CD4-positive, alpha-beta T cell treated with Interleukin-1 beta for 1 hour (primary cell): Measurements from ENCODE around the gene SCML2.
"Not testable (repeated sequence)": the region's sequence is repeated elsewhere in the genome, so short reads cannot be mapped to it uniquely, and the experiment has no call there.

Source experiments
- DNase-seq, 2 donors: peaks; one replicate each; pipeline ENCODE4 v3.0.0-alpha.2; 2020 to 2022

Gene SCML2

GRCh38 chrX:18354369-18355223, at the start of gene SCML2:
Gene SCML2 (minus strand): TSS chrX:18354688. CDS start chrX:18334071, 20,617 bp downstream.
- DNase-seq: peak; percentile 18

DNA sequence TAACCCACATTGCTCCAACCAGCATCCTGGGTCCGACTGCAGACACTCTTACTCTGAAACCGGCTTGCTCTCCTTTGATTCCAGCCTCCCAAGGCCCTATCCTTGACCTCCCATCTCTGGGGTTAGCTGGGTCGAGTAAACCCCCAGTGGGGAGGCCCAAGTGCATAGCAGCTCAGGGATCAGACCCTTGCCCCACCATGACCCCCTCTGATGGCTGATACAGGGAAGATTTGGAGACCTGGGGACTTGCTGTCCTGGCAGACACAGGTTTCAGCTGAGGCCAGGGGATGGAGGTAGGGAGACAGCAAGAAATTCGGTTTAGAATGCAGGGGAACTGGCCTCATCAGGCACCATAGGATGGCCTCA, 47.3 kb upstream of the SCML2 start:
- no peak for DNase-seq

DNA sequence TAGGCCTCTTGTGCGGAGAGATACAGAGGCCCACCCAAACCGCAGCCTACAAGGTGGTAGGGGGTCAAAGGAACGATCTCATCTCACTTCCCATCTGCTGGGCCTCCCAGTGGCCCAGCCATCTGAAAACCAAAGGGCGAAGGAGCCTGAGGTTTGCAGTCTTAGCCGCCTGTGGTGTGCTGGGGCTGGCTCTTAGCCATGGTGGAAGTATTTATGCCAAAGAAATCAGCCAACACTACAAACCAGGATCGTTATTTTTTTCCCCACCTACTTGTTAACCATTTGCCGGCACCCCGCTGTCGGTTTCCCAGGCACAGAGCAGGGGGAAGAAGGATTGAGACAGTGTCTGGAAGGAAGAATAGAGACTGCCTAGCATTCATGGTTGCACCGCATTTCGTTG, 40.0 kb upstream of the SCML2 start:
- no peak for DNase-seq

DNA sequence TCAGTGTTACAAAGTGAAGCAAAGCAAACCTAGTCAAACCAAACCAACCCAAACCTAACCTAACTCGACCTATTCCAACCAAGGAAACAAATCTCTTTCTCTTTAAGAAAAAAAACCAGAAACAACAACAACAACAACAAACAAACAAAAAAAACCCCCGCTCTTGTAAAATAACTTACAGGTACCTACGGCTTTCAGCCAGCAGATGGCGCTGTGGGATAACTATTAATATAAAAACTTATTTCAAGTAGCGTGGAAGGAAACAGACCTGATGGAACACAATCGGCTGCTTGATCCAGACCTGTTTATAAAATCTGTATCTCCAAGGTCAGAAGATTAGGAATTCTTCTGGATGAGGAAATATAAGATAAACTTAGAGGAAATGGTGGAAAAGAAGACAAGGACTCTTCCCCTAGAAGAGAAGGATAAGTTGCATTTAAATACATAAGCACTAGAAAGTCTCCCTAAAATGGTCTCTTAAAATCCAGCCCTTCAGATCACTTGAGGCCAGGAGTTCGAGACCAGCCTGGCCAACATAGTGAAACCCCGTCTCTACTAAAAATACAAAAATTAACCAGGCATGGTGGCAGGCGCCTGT, 36.6 kb upstream of the SCML2 start:
- peak; percentile 50 to 66 for DNase-seq

DNA sequence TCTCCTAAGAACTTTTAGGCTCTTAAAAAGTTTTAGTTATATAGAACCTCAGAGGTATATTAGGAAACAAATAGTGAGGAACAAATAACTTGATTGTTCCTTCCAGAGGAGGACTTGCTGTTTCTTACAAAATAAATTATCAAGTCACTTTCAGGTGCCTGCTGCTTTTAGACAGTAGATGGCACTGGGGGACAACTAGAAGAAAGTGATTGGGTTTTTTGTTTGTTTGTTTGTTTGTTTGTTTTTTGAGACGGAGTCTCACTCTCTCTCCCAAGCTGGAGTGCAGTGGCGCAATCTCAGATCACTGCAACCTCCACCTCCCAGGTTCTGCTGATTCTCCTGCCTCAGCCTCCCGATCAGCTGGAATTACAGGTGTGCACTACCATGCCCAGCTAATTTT, 35.5 kb upstream of the SCML2 start:
- no peak for DNase-seq

GRCh38 chrX:18377796-18378195, 23.3 kb upstream of the SCML2 start:
- DNase-seq: peak; percentile 11 to 34

DNA sequence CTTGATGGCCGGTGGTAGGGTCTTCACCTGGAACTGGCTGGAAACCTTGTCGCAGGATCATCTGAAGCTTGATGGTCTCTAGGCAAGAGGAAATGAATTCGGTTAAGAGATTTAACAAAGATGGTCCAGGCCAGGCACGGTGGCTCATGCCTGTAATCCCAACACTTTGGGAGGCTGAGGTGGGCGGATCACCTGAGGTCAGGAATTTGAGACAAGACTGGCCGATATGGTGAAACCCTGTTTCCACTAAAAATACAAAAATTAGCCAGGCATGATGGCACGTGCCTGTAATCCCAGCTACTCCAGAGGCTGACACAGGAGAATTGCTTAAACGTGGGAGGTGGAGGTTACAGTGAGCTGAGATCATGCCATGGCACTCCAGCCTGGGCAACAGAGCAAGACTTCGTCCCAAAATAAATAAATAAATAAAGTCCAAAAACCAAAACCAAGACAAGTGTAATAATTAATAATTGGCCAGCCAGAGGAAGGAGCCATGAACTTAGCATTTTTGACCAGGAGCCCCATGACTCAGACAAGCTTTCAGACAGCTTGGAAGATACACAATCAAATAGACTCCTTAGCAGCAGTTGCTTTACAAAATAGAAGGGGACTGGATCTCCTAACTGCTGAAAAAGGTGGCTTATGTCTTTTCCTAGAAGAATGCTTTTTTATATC, 20.8 kb upstream of the SCML2 start:
- DNase-seq: not testable (repeated sequence)

DNA sequence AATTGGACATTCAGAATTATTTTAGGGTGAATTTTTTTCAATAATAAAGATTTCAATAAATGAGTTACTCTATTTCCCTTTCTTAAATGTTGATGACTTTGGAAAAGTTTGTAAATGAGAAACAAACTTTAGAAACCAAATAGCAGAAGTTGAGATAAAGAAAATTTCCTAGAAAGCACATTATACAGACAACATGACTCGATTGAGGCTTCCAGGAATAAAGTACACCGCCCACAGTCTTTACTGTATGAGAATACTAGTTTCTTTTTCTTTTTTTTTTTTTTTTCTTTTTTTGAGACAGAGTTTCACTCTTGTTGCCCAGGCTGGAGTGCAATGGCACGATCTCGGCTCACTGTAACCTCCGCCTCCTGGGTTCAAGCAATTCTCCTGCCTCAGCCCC, 14.6 kb upstream of the SCML2 start:
- not testable (repeated sequence) for DNase-seq

DNA sequence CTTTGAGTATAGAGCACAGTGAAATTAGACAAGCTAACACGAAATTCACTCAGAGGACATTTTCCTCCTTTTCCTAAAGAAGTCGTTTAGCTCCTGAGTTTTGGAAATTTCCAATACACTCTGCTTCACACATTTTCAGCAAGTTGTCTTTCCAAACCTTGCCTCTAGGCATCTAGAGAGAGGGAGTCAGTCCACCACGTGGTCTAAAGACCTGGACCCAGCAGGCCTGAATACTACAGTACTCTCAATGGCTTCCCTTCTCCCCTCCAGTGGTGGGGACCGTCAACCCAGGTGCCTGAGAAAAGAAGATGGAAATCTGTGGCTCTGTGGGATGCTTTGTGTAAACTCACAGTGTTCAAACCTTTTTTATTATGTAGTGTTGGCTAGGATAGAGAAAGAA, 13.9 kb upstream of the SCML2 start:
- no peak for DNase-seq

GRCh38 chrX:18360867-18361266, 6.4 kb upstream of the SCML2 start:
- DNase-seq: no peak

GRCh38 chrX:18353931-18354368, 538 bp downstream of the SCML2 start:
- DNase-seq: peak in 1 of 2 donors; percentile 7

GRCh38 chrX:18351784-18352183, 2.7 kb downstream of the SCML2 start:
- no peak for DNase-seq

- no peak for DNase-seq
Observed at GRCh38 chrX:18348047-18348446, 6.4 kb downstream of the SCML2 start.

GRCh38 chrX:18309401-18309800, 45.1 kb downstream of the SCML2 start:
- DNase-seq: no peak

GRCh38 chrX:18297251-18297650, 57.2 kb downstream of the SCML2 start:
- DNase-seq: no peak

DNA sequence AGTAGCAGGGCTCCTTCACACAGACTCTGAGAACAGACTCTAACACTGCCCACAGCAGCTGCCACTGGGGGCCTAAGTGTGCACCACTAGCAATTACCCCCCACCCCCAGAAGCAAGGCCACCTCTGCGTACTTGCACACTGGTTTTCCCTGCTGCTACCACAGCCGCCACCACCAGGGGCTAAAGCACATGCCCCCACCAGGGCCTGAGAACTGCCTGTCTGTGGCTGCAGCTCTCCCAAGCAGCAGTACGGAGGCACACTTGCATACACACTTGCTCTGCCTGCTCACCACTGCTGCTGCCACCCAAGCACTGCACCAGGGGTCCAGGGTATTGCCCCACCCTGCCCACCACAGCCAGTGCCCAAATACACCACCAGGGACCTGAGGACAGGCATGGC, 59.6 kb downstream of the SCML2 start:
- no peak for DNase-seq

DNA sequence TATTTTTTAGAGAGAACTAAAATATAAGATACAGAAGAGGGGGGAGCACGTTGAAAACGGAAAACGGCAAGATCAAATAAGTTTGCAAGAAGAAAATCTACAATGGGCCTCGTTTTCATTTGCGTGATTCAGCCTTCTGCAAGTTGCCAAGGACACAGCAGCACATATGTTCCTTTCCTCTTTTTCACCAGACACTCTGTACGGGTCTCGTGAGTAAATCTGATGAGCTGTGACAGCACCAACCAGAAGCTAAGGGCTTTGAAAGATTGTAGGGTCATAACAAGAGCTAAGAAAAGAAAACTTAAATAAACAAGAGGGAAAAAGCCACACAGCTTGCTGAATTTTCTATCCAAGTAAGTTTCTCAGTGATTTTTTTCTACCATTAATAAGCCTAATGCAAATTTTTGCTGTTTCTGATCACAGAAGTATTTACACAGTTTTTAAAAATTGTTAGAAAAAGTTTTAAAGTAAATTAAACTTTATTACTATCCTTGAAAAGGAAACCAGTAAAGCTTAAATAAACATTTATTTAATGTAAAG, 63.4 kb downstream of the SCML2 start:
- no peak for DNase-seq

GRCh38 chrX:18290200-18290599, 64.3 kb downstream of the SCML2 start:
- no peak for DNase-seq

- no peak for DNase-seq
Observed at GRCh38 chrX:18288716-18289115, 65.8 kb downstream of the SCML2 start.

DNA sequence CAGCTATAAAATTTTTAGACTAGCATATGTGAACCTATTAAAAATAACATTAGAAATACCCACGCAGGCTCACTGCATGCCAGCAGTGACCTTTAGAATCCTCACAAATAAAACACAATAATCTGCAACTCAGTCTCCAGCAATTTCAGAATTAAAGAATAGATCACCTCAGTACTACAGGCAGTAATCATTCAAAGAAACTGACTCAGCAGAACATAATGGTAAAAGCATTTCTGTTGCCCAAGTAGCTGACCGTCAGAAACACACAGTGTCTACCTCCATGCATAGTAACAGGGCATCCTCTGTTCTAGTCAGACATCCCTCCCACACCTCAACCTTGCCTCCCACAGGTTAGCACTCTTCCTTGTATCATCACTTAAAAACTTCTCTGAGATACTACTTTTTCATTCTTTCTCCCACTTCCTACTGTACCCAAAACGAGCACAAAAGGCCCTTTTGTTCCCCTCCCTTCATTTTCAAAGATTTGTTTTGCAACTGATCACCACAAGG, 68.1 kb downstream of the SCML2 start:
- no peak for DNase-seq

DNA sequence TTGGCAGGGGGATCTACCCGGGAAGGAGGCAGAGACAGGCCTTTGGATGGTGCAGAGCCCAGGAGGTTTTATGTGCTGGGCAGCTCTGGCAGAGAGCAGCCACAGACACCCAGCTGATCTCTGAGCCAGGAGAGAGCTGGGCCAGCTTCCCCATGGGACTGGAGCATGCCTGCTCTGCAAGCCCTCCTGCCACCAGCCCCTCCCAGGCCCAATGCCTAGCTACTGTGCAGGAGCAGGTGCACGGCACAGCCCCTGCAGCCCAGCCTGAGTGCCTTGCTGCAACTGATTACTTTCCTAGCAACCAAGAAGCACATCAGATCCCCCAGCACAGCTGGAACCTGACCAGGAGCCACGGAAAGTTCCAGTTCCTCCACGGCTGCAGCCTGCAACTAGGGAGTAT, 76.0 kb downstream of the SCML2 start:
- no peak for DNase-seq

DNA sequence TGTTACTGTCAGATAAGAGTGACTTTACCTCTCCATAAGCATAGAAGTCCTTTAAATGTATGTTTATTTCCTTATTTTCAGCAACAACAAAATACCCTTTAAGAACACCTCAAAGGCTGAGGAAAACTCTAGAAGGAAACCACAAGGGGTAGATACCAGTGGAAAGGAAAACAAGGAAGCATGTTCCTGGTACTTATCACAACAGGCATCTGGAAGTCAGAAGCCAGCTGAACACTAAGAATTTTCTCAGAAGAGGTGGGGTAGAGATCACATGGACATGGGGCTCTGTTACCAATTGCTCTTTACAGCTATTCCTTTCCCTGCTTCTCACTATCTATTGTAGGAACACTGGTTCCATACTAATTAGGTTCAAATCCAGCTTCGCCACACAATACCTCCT, 82.3 kb downstream of the SCML2 start:
- DNase-seq: no peak

- DNase-seq: no peak
Observed at GRCh38 chrX:18271725-18272124, 82.8 kb downstream of the SCML2 start.
